ENCODE results near the gene PLXNB2.

GRCh38 chr22:50306753-50307749, at the start of gene PLXNB2:
- TF ChIP-seq CTCF (IDR thresholded peaks at IDR 0.05; ENCODE audit: low read depth, low read length, poor library complexity, severe bottlenecking) (no peak), EZH2phosphoT487 (IDR thresholded peaks at IDR 0.05; ENCODE audit: borderline replicate concordance, low read length) (no peak)
